GM15510 (cell line): ENCODE results near the gene PRKCA.

Source experiments
- POLR2A ChIP-seq: IDR thresholded peaks from 3 replicates; pipeline ENCODE4 v1.6.1; 2011; ENCODE audit warnings: borderline replicate concordance; ENCODE audit not compliant: insufficient read length; ENCODE audit errors: extremely low read depth

PRKCA gene

GRCh38 chr17:66386498-66387351 lies 84.3 kb downstream of the PRKCA start:
- TF ChIP-seq POLR2A: no peak

GRCh38 chr17:66387392-66387981 lies 85.1 kb downstream of the PRKCA start:
- TF ChIP-seq POLR2A: no peak

- no peak for TF ChIP-seq POLR2A
These were observed 90.5 kb downstream of the PRKCA start for GRCh38 chr17:66392783-66393437.

DNA sequence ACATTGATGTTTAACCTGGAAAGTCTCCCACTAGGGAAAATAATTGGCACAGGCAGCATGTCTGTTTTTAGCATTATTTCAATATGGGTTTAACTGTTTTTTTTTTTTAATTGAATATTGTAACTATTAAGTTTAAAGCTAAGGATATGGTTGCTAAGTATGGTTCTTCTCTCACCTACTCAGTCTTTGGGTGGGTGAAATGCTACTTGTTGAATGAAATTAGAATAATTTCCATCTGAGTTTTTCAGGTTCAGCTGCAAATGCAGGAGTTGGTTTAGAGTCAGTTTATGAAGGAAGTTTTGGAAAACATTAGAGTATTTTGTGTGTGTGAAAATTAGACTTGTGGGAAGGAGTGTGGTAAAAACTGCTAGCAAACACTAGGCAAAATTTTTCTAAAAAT lies 93.5 kb downstream of the PRKCA start:
- no peak for TF ChIP-seq POLR2A

DNA sequence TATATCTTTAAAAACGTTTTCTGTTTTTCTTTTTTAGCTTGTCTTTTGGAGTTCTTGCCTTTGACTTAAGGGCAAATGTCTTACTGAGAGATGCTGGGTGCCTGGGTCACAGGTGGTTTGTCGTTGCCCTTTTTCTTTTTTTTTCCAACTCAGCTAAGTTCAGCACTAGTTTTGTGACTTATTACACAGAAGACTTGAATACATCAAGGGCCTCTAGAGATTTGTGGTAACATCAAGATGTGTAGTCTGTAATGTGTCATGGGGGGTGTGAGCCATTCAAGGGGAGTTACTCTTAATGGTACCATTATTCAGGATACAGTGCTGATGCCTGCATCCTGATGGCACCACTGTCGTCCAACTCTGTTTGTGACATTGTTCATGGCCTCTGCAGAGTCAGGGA lies 95.1 kb downstream of the PRKCA start:
- no peak for TF ChIP-seq POLR2A

DNA sequence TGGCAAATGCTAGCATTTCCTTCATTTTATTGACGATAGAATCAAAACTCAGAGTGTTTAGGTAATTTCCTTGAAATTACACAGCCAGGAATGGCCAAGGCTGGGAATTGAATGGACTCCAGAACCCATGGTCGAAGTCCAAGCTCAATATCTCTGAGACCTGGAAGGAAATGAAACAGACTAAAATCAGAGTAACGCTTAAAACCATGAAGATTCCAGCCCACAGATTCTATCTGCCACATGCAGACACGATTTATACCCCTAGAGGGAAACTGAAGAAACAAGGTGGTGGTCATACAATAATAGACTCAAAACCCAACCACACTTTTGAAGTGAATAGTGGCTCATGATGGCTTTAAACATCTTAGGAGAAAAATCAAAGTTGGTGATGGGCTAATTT lies 95.6 kb downstream of the PRKCA start:
- TF ChIP-seq POLR2A: no peak

DNA sequence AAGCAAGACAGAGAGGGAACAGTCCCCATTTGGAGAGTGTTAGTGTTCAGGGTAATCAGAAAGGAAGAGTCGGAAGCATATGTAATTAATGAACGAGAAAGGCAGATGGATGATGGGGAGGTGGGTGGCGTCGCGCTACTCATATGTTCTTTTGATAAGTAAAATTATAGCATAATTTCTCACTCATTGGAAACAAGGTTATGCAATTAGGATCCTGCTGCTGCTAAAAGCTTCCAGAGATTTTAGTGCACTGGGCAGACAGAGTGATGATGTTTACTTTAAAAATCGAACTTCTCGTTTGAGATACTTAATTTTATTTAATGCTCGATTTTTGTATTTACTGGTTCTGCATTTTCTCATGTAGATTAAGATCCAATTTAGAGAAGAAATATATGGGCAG lies 96.2 kb downstream of the PRKCA start:
- TF ChIP-seq POLR2A: no peak

- TF ChIP-seq POLR2A: no peak
These were observed 97.0 kb downstream of the PRKCA start for GRCh38 chr17:66399441-66399840.

DNA sequence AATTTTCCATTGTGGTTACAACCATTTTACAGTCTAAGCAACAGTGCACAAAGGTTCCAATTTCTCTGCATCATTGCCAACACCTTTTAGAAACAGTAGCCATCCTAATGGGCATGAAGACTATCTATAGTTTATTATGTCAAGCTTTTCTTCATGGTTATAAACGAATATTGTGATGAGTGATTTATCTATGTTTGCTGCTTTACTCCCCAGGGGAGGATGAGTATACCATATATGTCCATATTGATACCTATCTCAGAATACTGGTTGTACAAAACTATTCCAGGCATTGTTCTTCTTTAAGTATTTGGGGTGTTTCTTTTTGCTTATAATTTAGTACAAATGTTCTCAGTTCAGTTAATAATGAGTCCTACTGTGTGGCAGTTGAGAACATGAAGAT lies 98.3 kb downstream of the PRKCA start:
- TF ChIP-seq POLR2A: no peak

- TF ChIP-seq POLR2A: no peak
These were observed 99.0 kb downstream of the PRKCA start for GRCh38 chr17:66401364-66401763.

- TF ChIP-seq POLR2A: no peak
These were observed 101.6 kb downstream of the PRKCA start for GRCh38 chr17:66403846-66404556.

DNA sequence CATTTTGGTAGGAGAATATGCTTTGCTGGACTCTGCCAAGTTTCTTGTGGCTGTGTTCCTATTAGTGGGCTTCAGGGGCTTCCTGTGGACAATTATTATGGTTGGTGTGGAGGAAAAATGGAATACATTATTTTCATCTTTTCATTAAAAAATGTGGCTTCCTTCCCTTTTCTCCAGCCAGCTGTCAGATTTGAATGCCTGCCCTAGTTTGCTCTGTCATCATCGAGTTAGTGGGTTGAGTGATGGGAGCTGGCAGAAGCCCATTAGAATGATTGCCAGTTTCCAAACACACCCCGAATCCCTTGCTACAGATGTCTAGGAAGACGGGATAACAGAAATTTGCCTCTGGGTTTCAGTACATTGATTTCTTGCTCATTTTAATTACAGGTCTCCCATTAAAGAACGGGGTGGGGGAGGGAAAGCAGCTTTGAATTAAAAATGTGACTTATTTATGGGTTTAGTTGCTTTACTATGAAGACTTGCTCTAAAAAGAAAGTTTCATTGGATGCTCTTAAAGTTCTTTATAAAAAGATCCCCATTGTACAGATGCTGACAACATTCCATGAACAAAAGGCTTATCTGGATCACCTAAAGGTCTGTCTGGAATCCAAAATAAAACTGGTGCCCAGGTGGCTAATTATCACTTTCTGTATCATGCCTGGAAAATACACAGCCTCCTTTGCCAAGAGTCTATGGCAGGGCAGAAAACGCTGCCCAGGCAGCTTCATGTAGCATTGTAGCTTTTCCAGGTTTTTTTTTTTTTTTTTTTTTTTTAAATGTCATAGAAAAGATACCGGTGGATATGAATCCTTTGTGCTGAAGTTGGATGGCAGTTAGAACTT lies 103.6 kb downstream of the PRKCA start:
- no peak for TF ChIP-seq POLR2A

DNA sequence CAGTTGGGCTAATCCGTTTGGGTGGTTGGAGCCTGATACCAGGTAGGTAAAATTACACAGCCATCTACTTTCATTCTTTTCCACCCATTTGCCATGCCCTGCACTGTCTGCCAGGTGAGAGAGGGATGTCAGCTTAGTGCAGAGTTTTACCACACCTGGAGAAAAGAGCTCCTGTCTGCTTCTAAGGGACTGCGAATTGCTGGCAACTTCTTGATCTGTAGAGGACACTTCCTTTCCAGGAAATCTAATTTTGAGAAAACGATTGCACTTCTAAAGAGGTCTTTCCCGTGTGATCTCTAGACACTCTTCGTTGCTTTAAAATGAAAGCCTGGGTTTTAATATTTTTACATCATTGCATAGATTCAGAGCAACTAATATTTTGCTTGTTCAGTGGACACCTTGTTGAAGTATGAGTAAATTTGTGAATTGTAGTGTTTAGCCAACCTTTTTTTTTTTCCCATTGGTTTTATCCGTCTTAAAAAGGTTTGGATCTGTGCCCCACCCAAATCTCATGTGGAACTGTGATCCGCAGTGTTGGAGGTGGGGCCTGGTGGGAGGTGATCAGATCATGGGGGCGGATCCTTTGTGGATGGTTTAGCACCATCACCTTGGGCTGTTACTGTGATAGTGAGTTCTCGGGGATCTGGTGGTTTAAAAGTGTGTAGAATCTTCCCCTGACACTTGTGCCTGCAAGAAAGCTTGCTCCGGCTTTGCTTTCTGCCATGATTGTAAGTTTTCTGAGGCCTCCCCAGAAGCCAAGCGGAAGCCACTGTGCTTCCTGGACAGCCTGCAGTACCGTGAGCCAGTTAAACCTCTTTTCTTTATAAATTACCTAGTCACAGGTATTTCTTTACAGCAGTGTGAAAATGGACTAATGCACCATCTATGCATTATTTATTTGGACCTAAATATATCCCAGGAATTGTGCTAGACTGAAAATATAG lies 104.6 kb downstream of the PRKCA start:
- no peak for TF ChIP-seq POLR2A
